Epithelial cell of proximal tubule (primary cell): ENCODE results near the gene DUOXA1. TPM values are rescaled to one million over a fixed set of nuclear protein-coding genes. Genes with fewer than 3 reads are reported as not detected.

Source experiments
- DNase-seq: peaks from one replicate; pipeline ENCODE4 v3.0.0-alpha.2; 2011; ENCODE audit warnings: low read depth
- H3K4me3 ChIP-seq: 2 replicates; pipeline ENCODE4 v1.5.1; 2011; ENCODE audit warnings: low read depth, mild to moderate bottlenecking, low read length
- CTCF ChIP-seq: conservative IDR thresholded peaks from 2 replicates; pipeline ENCODE4 v1.5.1; 2012; ENCODE audit warnings: low read depth, mild to moderate bottlenecking, low read length
- total RNA-seq: library from RNA; depleted of rRNA; stranded (reverse); fragments of >200 nt; gene quantifications from 2 replicates; pipeline ENCODE4 v1.2.3, GENCODE V29; 2015

DUOXA1 gene
- total RNA-seq, 1 donor from 2014 or later: 0.46 TPM

- DNase-seq: no peak
- TF ChIP-seq CTCF: no peak
- no peak overlapping the region for H3K4me3 ChIP-seq
Measured at GRCh38 chr15:45163508-45163856, 33.8 kb upstream of the DUOXA1 start.

- DNase-seq: peak; percentile 27
- peak; percentile 99 for TF ChIP-seq CTCF
- H3K4me3 ChIP-seq: no peak overlapping the region
Measured at GRCh38 chr15:45162771-45163507, 33.3 kb upstream of the DUOXA1 start.

DNA sequence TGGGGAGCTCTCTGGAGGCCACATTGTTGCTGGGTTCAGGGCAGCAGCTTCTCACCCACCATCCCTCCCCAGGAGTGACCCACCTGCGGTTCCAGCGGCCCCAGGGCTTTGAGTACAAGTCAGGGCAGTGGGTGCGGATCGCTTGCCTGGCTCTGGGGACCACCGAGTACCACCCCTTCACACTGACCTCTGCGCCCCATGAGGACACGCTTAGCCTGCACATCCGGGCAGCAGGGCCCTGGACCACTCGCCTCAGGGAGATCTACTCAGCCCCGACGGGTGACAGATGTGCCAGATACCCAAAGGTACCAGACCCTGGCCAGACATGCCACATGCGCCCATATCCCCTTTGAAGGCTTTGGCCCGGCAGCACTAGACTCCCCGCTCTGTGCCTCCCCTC, 32.0 kb upstream of the DUOXA1 start:
- no peak for DNase-seq
- no peak for TF ChIP-seq CTCF

DNA sequence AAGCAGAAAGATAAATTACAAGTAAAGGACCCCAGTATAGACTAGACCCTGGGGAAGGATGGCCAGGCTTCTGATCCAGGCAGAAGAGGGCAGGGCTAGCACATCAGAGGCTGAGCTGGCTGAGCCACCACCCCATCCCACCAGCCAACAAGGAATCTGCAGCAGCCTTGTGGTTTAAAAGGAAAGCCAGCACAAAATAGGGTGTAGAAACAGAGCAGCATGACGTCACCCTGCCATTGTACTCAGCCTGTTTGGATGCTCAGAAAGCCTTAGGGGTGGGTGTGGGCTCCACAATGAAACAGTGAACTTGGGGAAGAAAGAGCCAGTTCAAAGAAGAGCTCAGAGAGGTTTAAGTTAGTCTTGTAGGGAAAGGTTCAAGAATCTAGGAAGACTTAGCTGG, 28.3 kb upstream of the DUOXA1 start:
- TF ChIP-seq CTCF: no peak
- no peak for DNase-seq
- H3K4me3 ChIP-seq: no peak overlapping the region

More for the DNA sequence above, 32.0 kb upstream of the DUOXA1 start:
- no peak overlapping the region for H3K4me3 ChIP-seq

DNA sequence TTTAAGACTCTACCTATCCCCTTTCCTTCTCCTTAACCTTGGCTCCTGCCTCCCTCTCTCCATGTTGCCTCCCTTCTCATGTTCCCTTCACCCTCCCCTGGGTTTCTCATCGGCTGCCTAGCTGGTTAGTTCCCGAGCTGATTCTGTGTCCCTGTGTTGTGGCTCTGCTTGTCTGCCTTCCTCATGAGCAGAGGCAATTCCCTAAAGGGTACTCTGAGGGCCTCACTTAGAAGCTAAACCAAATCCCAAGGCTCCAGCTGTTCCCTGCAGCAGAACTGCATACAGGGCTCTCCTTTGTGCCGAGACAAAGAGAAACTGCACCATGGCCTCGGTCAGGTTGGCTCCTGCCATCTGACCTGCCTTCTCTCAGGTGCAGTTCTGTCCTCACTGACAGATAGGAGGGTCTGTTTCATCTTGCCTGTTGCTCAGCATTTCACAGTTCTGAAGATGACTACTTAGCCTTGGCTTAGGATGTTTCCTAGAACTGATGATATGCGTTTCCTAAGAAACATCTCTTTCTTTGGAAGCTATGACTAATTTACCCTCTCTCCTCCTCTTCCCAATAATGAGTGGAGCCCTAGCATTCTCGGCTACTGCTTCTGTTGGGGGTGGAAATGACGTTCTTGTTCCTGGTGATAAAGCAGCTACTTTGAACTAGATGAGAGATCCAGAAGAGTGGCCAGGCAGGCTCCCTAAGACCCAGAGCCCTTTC, 27.2 kb upstream of the DUOXA1 start:
- TF ChIP-seq CTCF: no peak
- no peak for DNase-seq
- no peak overlapping the region for H3K4me3 ChIP-seq

GRCh38 chr15:45155739-45156138, 26.1 kb upstream of the DUOXA1 start:
- H3K4me3 ChIP-seq: no peak overlapping the region
- DNase-seq: no peak
- no peak for TF ChIP-seq CTCF
